Keratinocyte (primary cell): ENCODE measurements around the gene CCL1. TPM values are rescaled to one million over a fixed set of nuclear protein-coding genes. Genes with fewer than 3 reads are reported as not detected.

Experiments
- DNase-seq: peaks from one replicate; pipeline ENCODE4 v3.0.0-alpha.2; 2011; ENCODE audit warnings: low read depth, missing footprints, low spot score
- FAIRE-seq: peaks from 2 replicates; lab custom pipeline; 2011; peaks lifted over from hg19 to GRCh38; lab: Jason Lieb, UNC
- H2AFZ ChIP-seq: 2 replicates; pipeline ENCODE4 v1.6.0; 2012; ENCODE audit warnings: low read length, control low read depth, inconsistent platforms; ENCODE audit not compliant: control insufficient read depth
- H3K27ac ChIP-seq: 2 replicates; pipeline ENCODE4 v1.5.1; 2011; ENCODE audit warnings: low read length; ENCODE audit not compliant: control insufficient read depth, insufficient read depth
- H3K27me3 ChIP-seq: 3 replicates; pipeline ENCODE4 v1.6.0; 2011; ENCODE audit warnings: low read length; ENCODE audit not compliant: control insufficient read depth, insufficient read depth; ENCODE audit errors: extremely low read depth
- H3K36me3 ChIP-seq, 2 experiments: 2 replicates in 1 of 2; 3 replicates in 1 of 2; pipeline ENCODE4 v1.5.1; 2011; ENCODE audit warnings: low read length in 2 of 2, mild to moderate bottlenecking in 1 of 2; ENCODE audit not compliant: control insufficient read depth in 2 of 2, insufficient read depth in 2 of 2; ENCODE audit errors: extremely low read depth in 1 of 2
- H3K4me1 ChIP-seq: 3 replicates; pipeline ENCODE4 v1.5.1; 2011; ENCODE audit warnings: low read length; ENCODE audit not compliant: control insufficient read depth, insufficient read depth; ENCODE audit errors: extremely low read depth
- H3K4me2 ChIP-seq: 3 replicates; pipeline ENCODE4 v1.6.0; 2011; ENCODE audit warnings: low read depth, low read length; ENCODE audit not compliant: control insufficient read depth, insufficient read depth; ENCODE audit errors: extremely low read depth
- H3K4me3 ChIP-seq, 3 experiments: fragments of 200-600 bp in 1 of 3; sonication (generic) in 1 of 3; 2 replicates in 2 of 3; 3 replicates in 1 of 3; pipeline ENCODE4 v1.5.1; 2011 to 2016; ENCODE audit warnings: low read length in 3 of 3, mild to moderate bottlenecking in 3 of 3, control low read depth in 2 of 3, inconsistent platforms in 1 of 3, low read depth in 1 of 3, mixed read lengths in 1 of 3, mixed run types in 1 of 3, moderate library complexity in 1 of 3; ENCODE audit not compliant: control insufficient read depth in 2 of 3, insufficient read depth in 2 of 3; ENCODE audit errors: extremely low read depth in 1 of 3
- H3K79me2 ChIP-seq: 2 replicates; pipeline ENCODE4 v1.6.0; 2012; ENCODE audit warnings: low read length; ENCODE audit not compliant: control insufficient read depth, insufficient read depth
- H3K9ac ChIP-seq: 3 replicates; pipeline ENCODE4 v1.6.0; 2011; ENCODE audit warnings: low read length; ENCODE audit not compliant: control insufficient read depth, insufficient read depth; ENCODE audit errors: extremely low read depth
- H3K9me1 ChIP-seq: 3 replicates; pipeline ENCODE4 v1.6.0; 2011; ENCODE audit warnings: low read length; ENCODE audit not compliant: control insufficient read depth, insufficient read depth; ENCODE audit errors: extremely low read depth
- H3K9me3 ChIP-seq: 2 replicates; pipeline ENCODE4 v1.5.1; 2012; ENCODE audit warnings: low read depth, low read length; ENCODE audit not compliant: control insufficient read depth
- H4K20me1 ChIP-seq: 3 replicates; pipeline ENCODE4 v1.6.0; 2011; ENCODE audit warnings: low read length; ENCODE audit not compliant: control insufficient read depth, insufficient read depth; ENCODE audit errors: extremely low read depth
- CTCF ChIP-seq, 3 experiments: IDR thresholded peaks in 1 of 3; conservative IDR thresholded peaks in 1 of 3; optimal IDR thresholded peaks in 1 of 3; 2 replicates in 2 of 3; 3 replicates in 1 of 3; pipeline versions ENCODE3 to v1.5.1; 2011; ENCODE audit warnings: low read length in 3 of 3, mild to moderate bottlenecking in 3 of 3, moderate library complexity in 2 of 3, control low read depth in 1 of 3, inconsistent platforms in 1 of 3; ENCODE audit not compliant: insufficient read depth in 2 of 3; ENCODE audit errors: extremely low read depth in 1 of 3
- EZH2 ChIP-seq: IDR thresholded peaks from one replicate; pipeline ENCODE4 v1.6.1; 2012; ENCODE audit warnings: inconsistent platforms, mild to moderate bottlenecking, low read length, moderate library complexity
- dilution Hi-C: fragments of 300-500 bp; cut with MboI; formaldehyde crosslinking; loops from one replicate; pipeline ENCODE4 v1.7.0; 2020; ENCODE audit warnings: low sequenced_read_pairs; ENCODE audit not compliant: extremely low pct_ligation_motif_present
- polyA plus RNA-seq, 5 experiments: library from polyadenylated mRNA; depleted of rRNA in 3 of 5; stranded (reverse) in 3 of 5; stranded (forward) in 1 of 5; unstranded in 1 of 5; fragments of >200 nt; gene quantifications; 1 replicate in 1 of 5; 2 replicates in 3 of 5; 3 replicates in 1 of 5; pipeline versions ENCODE4 v1.2.1 to v1.2.3, GENCODE V29; 2011 to 2012; ENCODE audit warnings: missing spikeins in 2 of 5, low read depth in 1 of 5, low replicate concordance in 1 of 5

CCL1 gene
- polyA plus RNA-seq, 1 donor (not counting 4 experiments of a cell fraction or from before 2014, with no cell fraction given) = not detected

- Histone ChIP-seq H3K4me2 (no peak overlapping the region), H3K4me1 (no peaks in the 10 kb centered on the region), H3K27ac (no peak overlapping the region), H3K4me3 (no peak overlapping the region), H3K27me3 (no peaks in the 10 kb centered on the region), H3K36me3 (no peaks in the 10 kb centered on the region), H3K79me2 (no peaks in the 10 kb centered on the region), H3K9ac (no peak overlapping the region), H4K20me1 (no peaks in the 10 kb centered on the region), H3K9me3 (no peaks in the 10 kb centered on the region), H3K9me1 (no peaks in the 10 kb centered on the region), H2AFZ (no peak overlapping the region)
- dilution Hi-C loops = no loop called here
- TF ChIP-seq CTCF (optimal IDR thresholded peaks at IDR 0.05 in 1 of 3, IDR thresholded peaks at IDR 0.05 in 1 of 3, conservative IDR thresholded peaks at IDR 0.05 in 1 of 3; ENCODE audit: extremely low read depth in 1 of 3, insufficient read depth in 2 of 3, low read length in 3 of 3) (no peak), EZH2 (no peak)
- no peak for FAIRE-seq
- DNase-seq = no peak
Observed at GRCh38 chr17:34378664-34379101, 15.7 kb upstream of the CCL1 start.

GRCh38 chr17:34377078-34377823, 14.2 kb upstream of the CCL1 start:
- Histone ChIP-seq H3K36me3 (no peaks in the 10 kb centered on the region), H2AFZ (no peak overlapping the region), H4K20me1 (no peaks in the 10 kb centered on the region), H3K27ac (no peak overlapping the region), H3K4me1 (no peaks in the 10 kb centered on the region), H3K27me3 (no peaks in the 10 kb centered on the region), H3K9me1 (no peaks in the 10 kb centered on the region), H3K79me2 (no peaks in the 10 kb centered on the region), H3K4me2 (no peak overlapping the region), H3K4me3 (no peak overlapping the region), H3K9me3 (no peaks in the 10 kb centered on the region), H3K9ac (no peak overlapping the region)
- TF ChIP-seq EZH2 (no peak), CTCF (optimal IDR thresholded peaks at IDR 0.05 in 1 of 3, IDR thresholded peaks at IDR 0.05 in 1 of 3, conservative IDR thresholded peaks at IDR 0.05 in 1 of 3; ENCODE audit: extremely low read depth in 1 of 3, insufficient read depth in 2 of 3, low read length in 3 of 3) (no peak)
- no peak for FAIRE-seq
- dilution Hi-C loops = no loop called here
- no peak for DNase-seq
